Suprapubic skin (tissue), 4 donors: ENCODE measurements around the gene GIPR.

Experiments used
- POLR2A ChIP-seq, 2 donors: fragments of 450-650 bp; IDR thresholded peaks; one replicate each; pipeline ENCODE4 v1.6.1; 2017; ENCODE audit warnings: antibody characterized with exemption in 2 of 2, mild to moderate bottlenecking in 2 of 2, moderate library complexity in 2 of 2
- POLR2AphosphoS5 ChIP-seq, 3 donors: sonication (generic); formaldehyde crosslinking; IDR thresholded peaks; one replicate each; pipeline ENCODE4 v1.6.1; 2017; ENCODE audit warnings: antibody characterized with exemption in 3 of 3
- TF ChIP-seq, protein P1 (sequence below), 2 donors: fragments of 200-600 bp in 1 of 2; fragments of 450-650 bp in 1 of 2; sonication (generic) in 1 of 2; IDR thresholded peaks; one replicate each; pipeline ENCODE4 v1.5.1; 2016 to 2019; ENCODE audit warnings: antibody characterized with exemption in 2 of 2, mild to moderate bottlenecking in 1 of 2, moderate library complexity in 1 of 2

DNA sequence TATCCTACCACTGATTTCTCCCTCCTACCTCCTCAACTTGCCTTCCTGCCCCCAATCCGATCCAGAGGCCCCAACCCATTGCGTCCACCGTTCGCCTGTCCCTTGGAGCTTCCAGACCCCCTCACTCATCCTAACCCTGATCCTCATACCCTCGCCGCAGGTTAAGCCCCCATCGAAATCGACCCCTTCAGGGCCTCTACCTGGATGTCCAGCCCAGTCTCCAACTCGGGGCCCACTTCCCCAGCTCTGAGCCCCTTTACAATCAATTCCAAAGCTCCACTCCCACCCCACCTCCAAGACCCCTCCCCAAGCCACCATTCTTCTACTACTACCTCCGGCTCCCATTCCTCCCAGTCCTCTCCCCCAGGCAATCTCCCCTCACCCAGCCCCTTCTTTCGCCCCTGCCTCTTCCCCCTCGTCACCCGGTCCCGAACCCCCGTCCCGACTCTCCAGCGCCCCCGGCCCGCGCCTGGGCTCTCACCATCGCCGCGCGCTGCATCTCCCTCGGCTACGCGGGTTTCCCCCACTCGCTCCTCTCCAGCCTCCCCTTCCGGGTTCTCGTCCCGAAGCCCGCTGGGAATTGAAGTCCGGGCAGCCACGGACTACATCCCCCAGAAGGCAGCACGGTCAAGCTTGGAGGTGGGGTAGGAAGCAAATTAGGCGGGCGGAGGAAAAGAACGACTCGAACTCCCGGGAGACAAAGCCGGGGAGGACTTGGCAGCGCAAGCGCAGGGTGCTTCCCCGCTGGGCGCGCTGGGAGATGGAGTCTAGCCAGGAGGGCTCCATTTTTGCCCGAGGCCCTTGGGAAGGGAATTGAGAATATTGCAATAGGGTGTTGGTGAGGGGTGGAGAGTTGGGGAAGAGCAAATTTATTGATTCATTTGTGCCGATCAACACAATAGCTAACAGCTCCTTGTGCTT lies 62.6 kb downstream of the GIPR start, which contains the start of gene FBXO46:
- TF ChIP-seq, protein P1, sequence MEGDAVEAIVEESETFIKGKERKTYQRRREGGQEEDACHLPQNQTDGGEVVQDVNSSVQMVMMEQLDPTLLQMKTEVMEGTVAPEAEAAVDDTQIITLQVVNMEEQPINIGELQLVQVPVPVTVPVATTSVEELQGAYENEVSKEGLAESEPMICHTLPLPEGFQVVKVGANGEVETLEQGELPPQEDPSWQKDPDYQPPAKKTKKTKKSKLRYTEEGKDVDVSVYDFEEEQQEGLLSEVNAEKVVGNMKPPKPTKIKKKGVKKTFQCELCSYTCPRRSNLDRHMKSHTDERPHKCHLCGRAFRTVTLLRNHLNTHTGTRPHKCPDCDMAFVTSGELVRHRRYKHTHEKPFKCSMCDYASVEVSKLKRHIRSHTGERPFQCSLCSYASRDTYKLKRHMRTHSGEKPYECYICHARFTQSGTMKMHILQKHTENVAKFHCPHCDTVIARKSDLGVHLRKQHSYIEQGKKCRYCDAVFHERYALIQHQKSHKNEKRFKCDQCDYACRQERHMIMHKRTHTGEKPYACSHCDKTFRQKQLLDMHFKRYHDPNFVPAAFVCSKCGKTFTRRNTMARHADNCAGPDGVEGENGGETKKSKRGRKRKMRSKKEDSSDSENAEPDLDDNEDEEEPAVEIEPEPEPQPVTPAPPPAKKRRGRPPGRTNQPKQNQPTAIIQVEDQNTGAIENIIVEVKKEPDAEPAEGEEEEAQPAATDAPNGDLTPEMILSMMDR (IDR thresholded peaks at IDR 0.05), result no peak
- TF ChIP-seq POLR2AphosphoS5 (IDR thresholded peaks at IDR 0.05) (peak in 1 of 3 donors; percentile 70), POLR2A (IDR thresholded peaks at IDR 0.05) (peak in 1 of 2 donors; percentile 18)
